HG03342 (cell line): ENCODE results near the gene CUBN.

ENCODE experiments used
- ATAC-seq: cut with Tn5 transposase; IDR thresholded peaks from one replicate; pipeline ENCODE4 v1.9.1; 2021; ENCODE audit warnings: mild to moderate bottlenecking, moderate library complexity; ENCODE audit not compliant: unreplicated experiment

CUBN gene

GRCh38 chr10:16954280-16955030 lies 175.2 kb downstream of the CUBN start:
- no peak for ATAC-seq

GRCh38 chr10:16953270-16953669 lies 176.3 kb downstream of the CUBN start:
- ATAC-seq: no peak

- ATAC-seq: no peak
These were observed 177.0 kb downstream of the CUBN start for GRCh38 chr10:16952610-16953009.

GRCh38 chr10:16952080-16952479 lies 177.5 kb downstream of the CUBN start:
- ATAC-seq: no peak

GRCh38 chr10:16950656-16951601 lies 178.7 kb downstream of the CUBN start:
- no peak for ATAC-seq

- no peak for ATAC-seq
These were observed 179.8 kb downstream of the CUBN start for GRCh38 chr10:16949816-16950215.

GRCh38 chr10:16948361-16948760 lies 181.2 kb downstream of the CUBN start:
- no peak for ATAC-seq

- ATAC-seq: no peak
These were observed 182.5 kb downstream of the CUBN start for GRCh38 chr10:16947069-16947468.

- no peak for ATAC-seq
These were observed 184.0 kb downstream of the CUBN start for GRCh38 chr10:16945593-16945992.

- ATAC-seq: no peak
These were observed 184.6 kb downstream of the CUBN start for GRCh38 chr10:16944986-16945385.

- ATAC-seq: no peak
These were observed 185.2 kb downstream of the CUBN start for GRCh38 chr10:16944402-16944801.

- no peak for ATAC-seq
These were observed 186.0 kb downstream of the CUBN start for GRCh38 chr10:16943295-16944285.

- ATAC-seq: no peak
These were observed 187.1 kb downstream of the CUBN start for GRCh38 chr10:16942381-16943078.

- ATAC-seq: no peak
These were observed 187.7 kb downstream of the CUBN start for GRCh38 chr10:16941870-16942269.

- ATAC-seq: no peak
These were observed 188.5 kb downstream of the CUBN start for GRCh38 chr10:16941067-16941466.

GRCh38 chr10:16938952-16939351 lies 190.7 kb downstream of the CUBN start:
- no peak for ATAC-seq

GRCh38 chr10:16934461-16934860 lies 195.2 kb downstream of the CUBN start:
- no peak for ATAC-seq

GRCh38 chr10:16933783-16934182 lies 195.8 kb downstream of the CUBN start:
- no peak for ATAC-seq

- ATAC-seq: no peak
These were observed 197.7 kb downstream of the CUBN start for GRCh38 chr10:16931930-16932329.

GRCh38 chr10:16930540-16930939 lies 199.1 kb downstream of the CUBN start:
- ATAC-seq: no peak
